ENCODE measurements around the gene TOR4A. TPM values are rescaled to one million over a fixed set of nuclear protein-coding genes. Genes with fewer than 3 reads are reported as not detected.

TOR4A gene
- polyA plus RNA-seq, 2 of the 4 experiments (the other 2 are of a cell fraction) = 9.8 to 18.6 TPM

- DNase-seq (ENCODE audit: low read depth in 1 of 2, low spot score in 1 of 2) (peak; percentile 88 to 94), ATAC-seq (peak; percentile 99 to 100), FAIRE-seq (no peak)
- Histone ChIP-seq H3K4me1 (peaks cover 7% of the 10 kb centered on the region; the same call in 1 of the 3 replicates), H3K4me2 (no peak overlapping the region), H3K4me3 (no peak overlapping the region), H3K9me3 (no peaks in the 10 kb centered on the region), H3K27ac (no peak overlapping the region)
- POLR2A ChIA-PET = interaction anchor here (0.6 to 1.2 kb wide), 2 partner anchors 15 to 151 kb away, joined by 3 read pairs; partner anchors contain the start of gene NRARP
- CTCF ChIA-PET = interaction anchor here (0.6 to 2.3 kb wide), 33 partner anchors 8 to 274 kb away, joined by 3 to 18 read pairs (median 4); partner anchors contain the start of genes EXD3, NRARP, STPG3 and TOR4A
- TF ChIP-seq ZFP36 (IDR thresholded peaks at IDR 0.05; ENCODE audit: borderline replicate concordance, partially characterized antibody) (no peak), SMC3 (IDR thresholded peaks at IDR 0.05) (peak; percentile 29; the same call in 2 of the 3 replicates), NR3C1 (IDR thresholded peaks at IDR 0.05) (no peak), MAFK (IDR thresholded peaks at IDR 0.05; ENCODE audit: partially characterized antibody) (peak; percentile 50), CBX8 (IDR thresholded peaks at IDR 0.05) (no peak), MYC (IDR thresholded peaks at IDR 0.05; ENCODE audit: borderline replicate concordance, low read length) (peak; percentile 23; the same call in 1 of the 2 replicates), USF2 (IDR thresholded peaks at IDR 0.05) (peak; percentile 52), RAD21 (conservative IDR thresholded peaks at IDR 0.05 in 1 of 2, IDR thresholded peaks at IDR 0.05 in 1 of 2) (peak; percentile 59 to 86), FOSB (CRISPR knock-in tag; IDR thresholded peaks at IDR 0.05) (no peak)
- TF ChIP-seq, protein P1, sequence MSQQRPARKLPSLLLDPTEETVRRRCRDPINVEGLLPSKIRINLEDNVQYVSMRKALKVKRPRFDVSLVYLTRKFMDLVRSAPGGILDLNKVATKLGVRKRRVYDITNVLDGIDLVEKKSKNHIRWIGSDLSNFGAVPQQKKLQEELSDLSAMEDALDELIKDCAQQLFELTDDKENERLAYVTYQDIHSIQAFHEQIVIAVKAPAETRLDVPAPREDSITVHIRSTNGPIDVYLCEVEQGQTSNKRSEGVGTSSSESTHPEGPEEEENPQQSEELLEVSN (IDR thresholded peaks at IDR 0.05; ENCODE audit: borderline replicate concordance, low read depth) = peak; percentile 70; the same call in 1 of the 2 replicates
- TF ChIP-seq, protein P2, sequence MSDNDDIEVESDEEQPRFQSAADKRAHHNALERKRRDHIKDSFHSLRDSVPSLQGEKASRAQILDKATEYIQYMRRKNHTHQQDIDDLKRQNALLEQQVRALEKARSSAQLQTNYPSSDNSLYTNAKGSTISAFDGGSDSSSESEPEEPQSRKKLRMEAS (IDR thresholded peaks at IDR 0.05) = peak; percentile 89
- TF ChIP-seq, protein P3, sequence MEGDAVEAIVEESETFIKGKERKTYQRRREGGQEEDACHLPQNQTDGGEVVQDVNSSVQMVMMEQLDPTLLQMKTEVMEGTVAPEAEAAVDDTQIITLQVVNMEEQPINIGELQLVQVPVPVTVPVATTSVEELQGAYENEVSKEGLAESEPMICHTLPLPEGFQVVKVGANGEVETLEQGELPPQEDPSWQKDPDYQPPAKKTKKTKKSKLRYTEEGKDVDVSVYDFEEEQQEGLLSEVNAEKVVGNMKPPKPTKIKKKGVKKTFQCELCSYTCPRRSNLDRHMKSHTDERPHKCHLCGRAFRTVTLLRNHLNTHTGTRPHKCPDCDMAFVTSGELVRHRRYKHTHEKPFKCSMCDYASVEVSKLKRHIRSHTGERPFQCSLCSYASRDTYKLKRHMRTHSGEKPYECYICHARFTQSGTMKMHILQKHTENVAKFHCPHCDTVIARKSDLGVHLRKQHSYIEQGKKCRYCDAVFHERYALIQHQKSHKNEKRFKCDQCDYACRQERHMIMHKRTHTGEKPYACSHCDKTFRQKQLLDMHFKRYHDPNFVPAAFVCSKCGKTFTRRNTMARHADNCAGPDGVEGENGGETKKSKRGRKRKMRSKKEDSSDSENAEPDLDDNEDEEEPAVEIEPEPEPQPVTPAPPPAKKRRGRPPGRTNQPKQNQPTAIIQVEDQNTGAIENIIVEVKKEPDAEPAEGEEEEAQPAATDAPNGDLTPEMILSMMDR (IDR thresholded peaks at IDR 0.05) = peak; percentile 54
- WGBS (ENCODE audit: missing lambda C conversion rate) = 51% methylated on average over 14 of the region's 14 CpGs
Measured at GRCh38 chr9:137286975-137287383, 9.5 kb downstream of the TOR4A start.

- no peak for TF ChIP-seq RFX5 (IDR thresholded peaks at IDR 0.05)
- TF ChIP-seq RARB (CRISPR knock-in tag; IDR thresholded peaks at IDR 0.05) = no peak
- no peak for TF ChIP-seq BHLHE40 (IDR thresholded peaks at IDR 0.05; ENCODE audit: low read depth, low read length)
- no peak for TF ChIP-seq GATA3 (IDR thresholded peaks at IDR 0.05; ENCODE audit: borderline replicate concordance)
- no peak for TF ChIP-seq ZFP36 (IDR thresholded peaks at IDR 0.05; ENCODE audit: borderline replicate concordance, partially characterized antibody)
- TF ChIP-seq KDM5A (IDR thresholded peaks at IDR 0.05) = no peak
- TF ChIP-seq EP300 (IDR thresholded peaks at IDR 0.05) = no peak
- Histone ChIP-seq H3K4me3 (no peak overlapping the region), H3K4me1 (peaks cover 23% of the 10 kb centered on the region), H3K4me2 (no peak overlapping the region), H3K9me3 (no peaks in the 10 kb centered on the region), H3K27ac (no peak overlapping the region)
- DNase-seq (ENCODE audit: low read depth in 1 of 2, low spot score in 1 of 2) = no peak
- ChIA-PET POLR2A (interaction anchor here (0.5 to 1.9 kb wide), 4 partner anchors 9 to 165 kb away, joined by 3 to 12 read pairs (median 6); partner anchors contain the start of genes NRARP and TOR4A), CTCF (interaction anchor here (0.9 to 4.9 kb wide), 10 partner anchors 9 to 130 kb away, joined by 3 to 21 read pairs (median 4); partner anchors contain the start of genes EXD3, NOXA1 and NRARP)
- FAIRE-seq = no peak
- WGBS (ENCODE audit: missing lambda C conversion rate) = 86% methylated on average over 12 of the region's 15 CpGs
- ATAC-seq = no peak
Measured at GRCh38 chr9:137293094-137293481, 15.6 kb downstream of the TOR4A start.

- TF ChIP-seq EP300 (IDR thresholded peaks at IDR 0.05) = no peak
- no peak for TF ChIP-seq HEYL (CRISPR knock-in tag; IDR thresholded peaks at IDR 0.05)
- TF ChIP-seq JUNB (IDR thresholded peaks at IDR 0.05) = no peak
- TF ChIP-seq NFE2L2 (conservative IDR thresholded peaks at IDR 0.05; ENCODE audit: low read length) = no peak
- TF ChIP-seq HES2 (IDR thresholded peaks at IDR 0.05) = no peak
- TF ChIP-seq RAD21 (conservative IDR thresholded peaks at IDR 0.05 in 1 of 2, IDR thresholded peaks at IDR 0.05 in 1 of 2) = no peak
- no peak for TF ChIP-seq SMC3 (IDR thresholded peaks at IDR 0.05)
- TF ChIP-seq ZSCAN20 (CRISPR knock-in tag; IDR thresholded peaks at IDR 0.05) = no peak
- no peak for TF ChIP-seq HOXB5 (CRISPR knock-in tag; IDR thresholded peaks at IDR 0.05)
- TF ChIP-seq CHD2 (IDR thresholded peaks at IDR 0.05; ENCODE audit: low read length, partially characterized antibody) = no peak
- Histone ChIP-seq H3K4me2 (no peak overlapping the region), H3K9me3 (no peaks in the 10 kb centered on the region), H3K4me3 (no peak overlapping the region), H3K4me1 (peaks cover 23% of the 10 kb centered on the region), H3K27ac (no peak overlapping the region)
- CTCF ChIA-PET = interaction anchor here (0.9 to 4.9 kb wide), 18 partner anchors 8 to 189 kb away, joined by 3 to 21 read pairs (median 4); partner anchors contain the start of genes EXD3, NOXA1 and NRARP
- DNase-seq (ENCODE audit: low read depth in 1 of 2, low spot score in 1 of 2) (no peak), FAIRE-seq (no peak), ATAC-seq (no peak)
- 77% methylated on average over 29 of the region's 29 CpGs for WGBS (ENCODE audit: missing lambda C conversion rate)
- POLR2A ChIA-PET = interaction anchor here (0.5 to 1.9 kb wide), 4 partner anchors 9 to 166 kb away, joined by 3 to 12 read pairs (median 5); partner anchors contain the start of genes NRARP and TOR4A
Measured at GRCh38 chr9:137293482-137294090, 16.1 kb downstream of the TOR4A start.
